ENCODE measurements around the gene MAFF. TPM values are rescaled to one million over a fixed set of nuclear protein-coding genes. Genes with fewer than 3 reads are reported as not detected.

Gene MAFF
- total RNA-seq, 1 experiment from 2014 or later, result 6.4 TPM

DNA sequence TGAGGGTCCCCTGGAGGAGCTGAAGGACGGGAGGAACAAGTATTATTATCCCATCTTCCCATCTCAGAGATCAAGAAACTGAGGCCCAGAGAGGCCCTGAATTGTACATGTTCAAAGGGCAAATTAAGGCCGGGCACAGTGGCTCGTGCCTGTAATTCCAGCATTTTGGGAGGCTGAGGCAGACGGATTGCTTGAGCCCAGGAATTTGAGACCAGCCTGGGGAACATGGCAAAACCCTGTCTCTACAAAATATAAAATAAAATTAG is 28.2 kb upstream of the MAFF start:
- no peak for ATAC-seq
- no peaks in the 10 kb centered on the region for H3K9me3 ChIP-seq (ENCODE audit: control insufficient read depth, insufficient read depth, low read depth, low read length)
- ChIA-PET POLR2A (no interaction called here), CTCF (no interaction called here)
- BruUV-seq (replicated peaks), result no TSS peak
- no peaks in the 10 kb centered on the region for H3K27me3 ChIP-seq (ENCODE audit: control insufficient read depth, insufficient read depth, low read length)
- in situ Hi-C loops (cut with HindIII; ENCODE audit: low pct_unique_long_range_greater_than_20kb, low sequenced_read_pairs), result no loop called here
- H3K4me3 ChIP-seq (ENCODE audit: low read depth in 2 of 2, low read length in 2 of 2), result no peak overlapping the region
- TF ChIP-seq SIN3A (IDR thresholded peaks at IDR 0.05; ENCODE audit: borderline replicate concordance, insufficient read depth, low read depth, low read length) (no peak), POLR2AphosphoS5 (IDR thresholded peaks at IDR 0.05; ENCODE audit: low read depth, low read length) (no peak), TCF7L2 (IDR thresholded peaks at IDR 0.05; ENCODE audit: low read depth, low read length) (no peak)
- TF ChIP-seq, protein P1, sequence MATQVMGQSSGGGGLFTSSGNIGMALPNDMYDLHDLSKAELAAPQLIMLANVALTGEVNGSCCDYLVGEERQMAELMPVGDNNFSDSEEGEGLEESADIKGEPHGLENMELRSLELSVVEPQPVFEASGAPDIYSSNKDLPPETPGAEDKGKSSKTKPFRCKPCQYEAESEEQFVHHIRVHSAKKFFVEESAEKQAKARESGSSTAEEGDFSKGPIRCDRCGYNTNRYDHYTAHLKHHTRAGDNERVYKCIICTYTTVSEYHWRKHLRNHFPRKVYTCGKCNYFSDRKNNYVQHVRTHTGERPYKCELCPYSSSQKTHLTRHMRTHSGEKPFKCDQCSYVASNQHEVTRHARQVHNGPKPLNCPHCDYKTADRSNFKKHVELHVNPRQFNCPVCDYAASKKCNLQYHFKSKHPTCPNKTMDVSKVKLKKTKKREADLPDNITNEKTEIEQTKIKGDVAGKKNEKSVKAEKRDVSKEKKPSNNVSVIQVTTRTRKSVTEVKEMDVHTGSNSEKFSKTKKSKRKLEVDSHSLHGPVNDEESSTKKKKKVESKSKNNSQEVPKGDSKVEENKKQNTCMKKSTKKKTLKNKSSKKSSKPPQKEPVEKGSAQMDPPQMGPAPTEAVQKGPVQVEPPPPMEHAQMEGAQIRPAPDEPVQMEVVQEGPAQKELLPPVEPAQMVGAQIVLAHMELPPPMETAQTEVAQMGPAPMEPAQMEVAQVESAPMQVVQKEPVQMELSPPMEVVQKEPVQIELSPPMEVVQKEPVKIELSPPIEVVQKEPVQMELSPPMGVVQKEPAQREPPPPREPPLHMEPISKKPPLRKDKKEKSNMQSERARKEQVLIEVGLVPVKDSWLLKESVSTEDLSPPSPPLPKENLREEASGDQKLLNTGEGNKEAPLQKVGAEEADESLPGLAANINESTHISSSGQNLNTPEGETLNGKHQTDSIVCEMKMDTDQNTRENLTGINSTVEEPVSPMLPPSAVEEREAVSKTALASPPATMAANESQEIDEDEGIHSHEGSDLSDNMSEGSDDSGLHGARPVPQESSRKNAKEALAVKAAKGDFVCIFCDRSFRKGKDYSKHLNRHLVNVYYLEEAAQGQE (IDR thresholded peaks at IDR 0.05; ENCODE audit: insufficient read depth in 1 of 2, low read depth in 2 of 2, low read length in 1 of 2), result no peak
- TF ChIP-seq, protein P2, sequence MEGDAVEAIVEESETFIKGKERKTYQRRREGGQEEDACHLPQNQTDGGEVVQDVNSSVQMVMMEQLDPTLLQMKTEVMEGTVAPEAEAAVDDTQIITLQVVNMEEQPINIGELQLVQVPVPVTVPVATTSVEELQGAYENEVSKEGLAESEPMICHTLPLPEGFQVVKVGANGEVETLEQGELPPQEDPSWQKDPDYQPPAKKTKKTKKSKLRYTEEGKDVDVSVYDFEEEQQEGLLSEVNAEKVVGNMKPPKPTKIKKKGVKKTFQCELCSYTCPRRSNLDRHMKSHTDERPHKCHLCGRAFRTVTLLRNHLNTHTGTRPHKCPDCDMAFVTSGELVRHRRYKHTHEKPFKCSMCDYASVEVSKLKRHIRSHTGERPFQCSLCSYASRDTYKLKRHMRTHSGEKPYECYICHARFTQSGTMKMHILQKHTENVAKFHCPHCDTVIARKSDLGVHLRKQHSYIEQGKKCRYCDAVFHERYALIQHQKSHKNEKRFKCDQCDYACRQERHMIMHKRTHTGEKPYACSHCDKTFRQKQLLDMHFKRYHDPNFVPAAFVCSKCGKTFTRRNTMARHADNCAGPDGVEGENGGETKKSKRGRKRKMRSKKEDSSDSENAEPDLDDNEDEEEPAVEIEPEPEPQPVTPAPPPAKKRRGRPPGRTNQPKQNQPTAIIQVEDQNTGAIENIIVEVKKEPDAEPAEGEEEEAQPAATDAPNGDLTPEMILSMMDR (IDR thresholded peaks at IDR 0.05), result no peak
- no peaks in the 10 kb centered on the region for H3K36me3 ChIP-seq (ENCODE audit: control insufficient read depth, insufficient read depth, low read length)
- no peak for DNase-seq (ENCODE audit: low read depth, low spot score)
- H3K4me1 ChIP-seq (ENCODE audit: control insufficient read depth, insufficient read depth, low read length), result peaks cover 29% of the 10 kb centered on the region
- H3K27ac ChIP-seq (ENCODE audit: low read length), result no peak overlapping the region
- intact Hi-C loops (cut with micrococcal nuclease; ENCODE audit: unreplicated experiment), result no loop called here

GRCh38 chr22:38174626-38175025 is 27.2 kb upstream of the MAFF start:
- DNase-seq (ENCODE audit: low read depth, low spot score), result no peak
- ChIA-PET POLR2A (no interaction called here), CTCF (no interaction called here)
- Histone ChIP-seq H3K27me3 (ENCODE audit: control insufficient read depth, insufficient read depth, low read length) (no peaks in the 10 kb centered on the region), H3K9me3 (ENCODE audit: control insufficient read depth, insufficient read depth, low read depth, low read length) (no peaks in the 10 kb centered on the region), H3K4me3 (ENCODE audit: low read depth in 2 of 2, low read length in 2 of 2) (no peak overlapping the region), H3K36me3 (ENCODE audit: control insufficient read depth, insufficient read depth, low read length) (no peaks in the 10 kb centered on the region), H3K27ac (ENCODE audit: low read length) (no peak overlapping the region), H3K4me1 (ENCODE audit: control insufficient read depth, insufficient read depth, low read length) (peaks cover 36% of the 10 kb centered on the region)
- no peak for ATAC-seq
- BruUV-seq (replicated peaks), result no TSS peak
- in situ Hi-C loops (cut with HindIII; ENCODE audit: low pct_unique_long_range_greater_than_20kb, low sequenced_read_pairs) (no loop called here), intact Hi-C loops (cut with micrococcal nuclease; ENCODE audit: unreplicated experiment) (no loop called here)
- TF ChIP-seq, protein P1 (IDR thresholded peaks at IDR 0.05; ENCODE audit: insufficient read depth in 1 of 2, low read depth in 2 of 2, low read length in 1 of 2), result no peak

All from Panc1 (cell line).